GM18508 (cell line): ENCODE measurements around the gene NDST4.
A peak's percentile ranks its signal among the peaks of the same experiment; 100 is the strongest.
"Not testable (repeated sequence)": the region's sequence is repeated elsewhere in the genome, so short reads cannot be mapped to it uniquely, and the experiment has no call there.

Experiments used
- ATAC-seq: cut with Tn5 transposase; IDR thresholded peaks from one replicate; pipeline ENCODE4 v1.9.1; 2021; ENCODE audit warnings: moderate number of reproducible peaks; ENCODE audit not compliant: insufficient read depth, unreplicated experiment

Gene NDST4

DNA sequence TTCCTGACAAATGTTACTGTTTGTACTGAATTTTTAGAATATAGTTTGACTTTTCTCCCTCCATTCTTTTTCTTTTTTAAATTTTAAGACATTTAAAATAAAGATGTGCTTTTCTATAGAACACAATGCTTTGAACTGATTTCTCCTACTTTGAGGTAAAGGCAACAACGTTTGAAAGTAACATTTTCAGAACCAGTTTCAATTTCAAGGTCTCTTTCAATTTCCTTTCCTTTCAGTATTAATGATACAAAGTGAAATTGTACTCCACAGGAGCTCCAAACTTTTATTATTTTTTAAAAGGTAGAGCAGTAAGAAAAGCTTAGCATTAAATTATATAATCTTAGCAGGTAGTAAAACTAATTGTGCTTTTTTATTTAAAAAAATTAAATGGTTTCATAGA, 54.9 kb downstream of the NDST4 start:
- ATAC-seq: no peak

DNA sequence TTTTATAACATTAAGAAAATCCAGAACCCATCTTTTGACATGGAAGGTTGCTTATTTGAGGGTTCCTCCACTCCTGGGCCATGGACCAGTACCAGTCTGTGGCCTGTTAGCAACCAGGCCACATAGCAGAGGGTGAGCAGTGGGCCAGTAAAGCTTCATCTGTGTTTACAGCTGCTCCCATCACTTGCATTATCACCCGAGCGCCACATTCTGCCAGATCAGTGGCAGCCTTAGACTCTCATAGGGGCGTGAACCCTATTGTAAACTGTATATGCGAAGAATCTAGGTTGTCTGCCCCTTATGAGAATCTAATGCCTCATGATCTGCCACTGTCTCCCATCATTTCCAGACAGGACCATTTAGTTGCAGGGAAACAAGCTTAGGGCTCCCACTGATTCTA, 58.6 kb downstream of the NDST4 start:
- no peak for ATAC-seq

DNA sequence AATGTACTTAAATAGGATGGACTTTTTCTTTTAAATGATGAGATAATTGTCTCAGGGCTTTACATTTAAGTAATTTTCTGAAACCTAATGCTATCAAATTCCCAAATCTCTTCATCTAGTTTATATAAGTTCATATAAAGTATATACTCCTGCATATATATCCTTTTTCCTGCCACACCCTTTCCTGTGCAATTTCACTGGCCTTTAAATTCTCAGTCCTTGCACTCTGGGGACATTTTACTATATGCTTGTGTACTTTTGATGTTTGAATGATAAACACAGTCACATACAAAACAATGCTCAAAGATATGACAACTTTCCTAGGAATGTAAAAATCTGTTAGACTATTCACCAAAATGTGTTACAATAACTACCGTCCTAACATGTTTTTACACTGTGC, 60.1 kb downstream of the NDST4 start:
- no peak for ATAC-seq

DNA sequence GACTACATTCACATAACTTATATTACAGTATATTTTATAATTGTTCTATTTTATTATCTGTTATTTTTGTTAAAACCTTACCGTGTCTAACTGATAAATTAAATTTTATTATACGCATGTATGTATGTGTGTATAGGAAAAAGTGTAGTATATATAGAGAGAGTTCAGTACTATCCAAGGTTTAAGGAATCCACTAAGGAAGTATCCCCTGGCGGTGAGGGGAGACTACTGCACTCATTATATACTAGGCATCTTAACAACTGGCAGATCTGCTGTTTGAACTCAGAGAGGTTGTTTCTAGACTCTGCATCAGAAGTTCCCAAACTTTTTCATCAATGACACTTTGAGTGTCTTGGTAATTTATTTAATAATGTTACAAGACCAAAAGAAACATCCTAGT, 70.9 kb downstream of the NDST4 start:
- ATAC-seq: peak; percentile 54

DNA sequence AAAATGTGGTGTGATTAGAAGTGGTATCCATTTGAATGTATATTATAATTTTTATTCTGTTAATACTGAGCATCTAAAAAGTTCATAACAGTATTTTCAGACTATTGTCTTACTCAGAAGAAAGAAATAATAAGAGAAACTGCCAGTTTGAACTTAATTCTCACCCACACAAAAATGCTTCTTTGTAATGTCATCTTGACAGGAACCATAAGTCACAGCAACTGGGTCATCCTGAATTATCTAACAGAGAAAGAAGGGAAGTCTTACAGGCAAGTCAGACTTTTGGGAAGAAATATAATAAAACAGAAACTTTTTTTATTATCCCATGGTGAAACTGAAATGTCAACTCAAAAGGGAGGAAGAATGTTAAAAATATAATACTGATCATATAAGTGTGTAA, 83.1 kb downstream of the NDST4 start:
- ATAC-seq: no peak

DNA sequence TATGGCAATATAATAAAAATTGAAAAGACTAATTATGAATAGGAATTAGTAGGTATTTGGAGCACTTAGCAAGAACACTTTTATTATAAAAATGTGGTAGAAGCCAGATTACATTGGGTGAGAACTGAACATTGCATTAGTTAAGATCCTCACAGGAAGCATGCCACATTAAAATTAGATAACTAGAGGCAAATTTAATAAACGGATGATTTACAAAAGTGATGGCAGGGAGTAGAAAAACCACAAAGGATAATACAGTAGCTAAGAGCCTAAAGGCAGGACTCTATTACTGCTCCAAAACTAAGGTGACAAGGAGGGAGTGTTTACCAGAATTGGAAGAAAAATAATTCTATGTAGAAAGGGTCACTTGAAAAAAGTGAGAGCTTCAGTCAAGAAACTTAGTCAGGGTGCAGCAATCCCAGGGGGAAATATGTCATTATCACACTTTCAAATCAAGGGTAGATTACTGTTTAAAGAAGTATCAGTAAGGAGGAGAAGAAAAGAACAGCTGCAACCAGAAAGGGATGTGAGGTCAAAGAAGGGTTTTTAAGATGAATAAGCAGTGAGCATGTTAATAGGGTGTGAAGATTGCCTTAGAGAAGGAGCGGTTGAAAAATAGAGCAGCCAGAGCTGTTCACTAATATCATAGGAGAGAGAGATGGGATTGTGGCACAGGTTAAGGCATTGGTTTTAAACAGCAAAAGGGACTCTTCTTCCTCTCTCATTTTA, 84.6 kb downstream of the NDST4 start:
- ATAC-seq: no peak

DNA sequence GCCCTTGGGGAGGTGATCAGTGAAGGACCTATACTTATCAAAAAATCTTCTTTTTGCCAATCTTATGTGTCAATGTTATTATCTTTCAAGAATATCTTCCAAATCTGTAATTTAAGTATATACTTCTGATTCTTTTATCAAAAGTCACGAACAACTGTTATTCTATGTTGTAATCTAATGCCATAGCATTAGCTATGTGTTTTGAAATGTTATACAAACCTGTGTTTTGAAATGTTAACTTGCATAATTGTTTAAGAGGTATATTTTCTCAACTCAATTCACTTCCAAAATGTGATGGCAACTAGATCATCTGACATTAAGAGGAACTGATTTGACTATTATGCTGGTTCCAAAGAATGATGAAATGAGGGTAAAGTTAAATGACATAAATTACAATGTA, 113.5 kb downstream of the NDST4 start:
- ATAC-seq: no peak

DNA sequence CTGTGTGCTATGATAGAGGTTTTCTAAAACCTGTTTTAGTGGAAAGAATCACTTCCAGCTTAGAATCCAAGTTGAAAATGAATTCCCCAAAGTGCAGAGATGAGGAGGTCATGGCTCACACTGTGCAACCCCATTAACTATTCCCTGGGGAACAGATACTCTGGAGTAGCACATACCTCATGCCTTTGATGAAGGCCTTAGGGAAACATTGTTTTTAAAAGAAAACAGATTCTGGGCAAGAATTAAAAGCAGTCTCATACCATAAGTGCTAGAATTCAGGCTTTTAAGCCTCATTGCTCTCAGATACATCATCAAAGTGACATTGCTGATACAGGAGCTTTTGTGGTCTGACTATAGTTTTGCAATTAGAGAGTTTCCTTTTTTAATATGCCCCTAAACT, 115.1 kb downstream of the NDST4 start:
- ATAC-seq: no peak

DNA sequence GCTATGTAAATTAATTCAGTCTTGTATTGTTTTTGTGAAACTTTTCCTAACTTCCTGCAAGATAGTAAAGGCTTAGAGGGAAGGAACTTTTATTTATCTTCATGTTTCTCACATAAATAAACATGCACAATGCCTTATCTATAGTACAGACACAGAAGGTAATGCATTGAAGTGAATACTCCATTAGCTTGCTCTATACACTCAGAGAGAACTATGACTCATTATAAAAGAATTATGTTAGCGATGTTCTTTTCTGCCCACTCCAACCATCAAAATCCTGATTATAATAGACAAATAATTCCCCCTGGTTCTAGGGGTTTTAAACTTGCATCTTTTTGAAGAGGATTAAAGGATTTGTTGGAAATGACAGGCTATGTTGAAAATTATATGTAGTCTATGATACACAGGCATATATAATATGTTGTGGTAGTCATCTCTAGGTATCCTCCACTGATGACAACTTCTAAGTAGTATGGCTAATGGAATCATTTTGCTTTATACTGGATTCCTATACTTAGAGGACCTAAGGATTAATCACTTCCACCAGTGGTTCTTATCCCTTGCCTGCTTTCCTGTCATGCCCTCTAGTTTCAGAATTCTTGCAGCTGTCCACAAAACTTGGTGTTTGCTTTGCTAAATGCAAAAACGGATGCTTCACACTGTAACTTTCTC, 115.7 kb downstream of the NDST4 start:
- no peak for ATAC-seq

DNA sequence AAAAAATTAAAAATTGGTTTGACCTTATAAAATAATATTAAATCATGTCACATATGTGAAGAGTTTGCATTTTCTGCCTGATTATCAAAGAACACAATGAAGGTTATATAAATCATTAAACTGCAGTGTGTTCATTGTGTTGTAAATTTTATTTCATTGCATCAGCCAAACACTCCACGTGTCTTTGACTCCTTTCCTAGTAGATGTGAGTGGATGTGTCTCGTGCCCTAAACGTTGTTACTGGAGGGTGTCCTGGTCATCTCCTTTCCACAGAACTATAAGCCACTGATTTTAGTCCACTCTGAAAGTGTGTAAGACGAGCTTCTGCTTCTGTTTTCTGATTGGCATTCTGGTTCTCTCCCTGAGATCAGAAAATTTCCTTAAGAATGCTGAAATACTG, 127.3 kb downstream of the NDST4 start:
- ATAC-seq: no peak

DNA sequence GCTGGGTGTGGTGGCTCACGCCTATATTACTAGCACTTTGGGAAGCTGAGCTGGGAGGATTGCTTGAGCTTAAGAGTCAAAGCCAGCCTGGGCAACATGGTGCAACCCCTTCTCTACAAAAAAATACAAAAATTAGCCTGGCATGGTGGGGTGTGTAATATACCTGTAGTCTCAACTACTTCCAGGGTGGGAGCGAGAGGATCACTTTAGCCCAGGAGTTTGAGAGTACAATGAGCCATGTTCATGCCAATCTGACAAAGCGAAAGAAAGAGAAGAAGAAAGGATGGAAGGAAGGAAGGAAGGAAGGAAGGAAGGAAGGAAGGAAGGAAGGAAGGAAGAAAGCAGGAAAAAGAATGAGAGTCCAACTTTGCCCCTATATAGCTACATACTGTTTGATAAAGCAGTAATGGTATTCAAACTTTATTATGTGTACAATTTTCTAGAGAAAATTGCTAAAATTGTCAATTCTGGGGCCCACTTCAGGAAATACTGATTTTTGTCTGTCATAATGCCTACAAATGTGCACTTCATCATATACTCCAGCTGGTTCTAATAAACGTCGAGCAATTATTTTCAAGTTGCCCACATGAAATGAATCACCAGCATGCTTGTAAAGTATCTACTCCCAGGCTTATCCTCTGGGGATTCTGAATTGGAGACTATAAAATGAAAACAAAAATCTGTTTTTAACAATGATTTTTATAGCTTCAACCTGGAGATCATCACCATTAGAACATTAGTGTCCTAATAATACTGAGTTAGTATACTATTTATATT, 132.3 kb downstream of the NDST4 start:
- no peak for ATAC-seq

DNA sequence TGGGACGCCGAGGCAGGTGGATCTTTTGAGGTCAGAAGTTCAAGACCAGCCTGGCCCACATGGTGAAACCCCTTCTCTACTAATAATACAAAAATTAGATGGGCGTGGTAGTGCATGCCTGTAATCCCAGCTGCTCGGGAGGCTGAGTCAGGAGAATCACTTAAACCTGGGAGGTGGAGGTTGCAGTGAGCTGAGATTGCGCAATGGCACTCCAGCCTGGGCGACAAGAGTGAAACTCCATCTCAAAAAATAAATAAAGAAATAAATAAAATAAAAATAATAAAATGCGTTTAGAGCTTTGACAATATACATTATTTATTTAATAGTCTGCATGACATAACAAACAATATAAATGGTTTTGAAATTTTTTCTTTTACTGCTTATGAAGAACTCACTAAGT, 133.0 kb downstream of the NDST4 start:
- not testable (repeated sequence) for ATAC-seq

DNA sequence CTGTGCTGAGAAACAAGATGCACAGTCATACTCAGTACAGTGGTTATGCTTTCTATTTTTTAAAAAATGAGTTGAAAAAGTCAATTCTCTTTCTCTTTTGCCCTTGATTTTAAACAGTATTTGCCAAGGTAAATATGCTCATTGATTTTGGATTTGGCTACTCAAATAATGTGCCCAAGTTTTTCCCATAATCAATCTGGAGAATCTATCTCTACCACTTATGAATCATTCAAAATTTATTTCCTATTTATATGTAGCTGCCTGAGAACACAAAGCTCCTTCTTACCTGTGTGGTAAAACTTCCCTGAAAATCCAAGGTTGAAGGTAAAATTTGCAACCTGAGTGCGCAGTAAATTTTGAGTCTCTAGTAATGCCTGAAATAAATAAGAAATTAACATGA, 136.5 kb downstream of the NDST4 start:
- ATAC-seq: no peak

DNA sequence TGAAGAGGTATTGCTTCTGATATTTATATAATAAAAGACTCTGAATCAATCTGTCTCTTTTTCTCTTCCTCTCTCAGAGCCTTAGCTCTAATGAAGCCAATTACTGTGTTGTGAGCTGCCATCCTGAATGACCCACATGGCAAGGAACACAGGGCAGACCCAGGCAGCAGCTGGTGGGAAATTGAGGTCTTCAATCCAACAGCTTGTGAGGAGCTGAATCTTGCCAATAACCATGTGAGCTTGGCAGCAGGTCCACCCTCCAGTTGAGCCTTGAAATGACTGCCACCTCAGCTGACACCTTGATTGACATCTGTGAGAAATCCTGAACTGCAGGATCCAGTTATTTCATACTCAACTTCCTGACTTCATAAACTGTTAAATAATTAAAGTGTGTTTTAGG, 149.4 kb downstream of the NDST4 start:
- ATAC-seq: no peak

DNA sequence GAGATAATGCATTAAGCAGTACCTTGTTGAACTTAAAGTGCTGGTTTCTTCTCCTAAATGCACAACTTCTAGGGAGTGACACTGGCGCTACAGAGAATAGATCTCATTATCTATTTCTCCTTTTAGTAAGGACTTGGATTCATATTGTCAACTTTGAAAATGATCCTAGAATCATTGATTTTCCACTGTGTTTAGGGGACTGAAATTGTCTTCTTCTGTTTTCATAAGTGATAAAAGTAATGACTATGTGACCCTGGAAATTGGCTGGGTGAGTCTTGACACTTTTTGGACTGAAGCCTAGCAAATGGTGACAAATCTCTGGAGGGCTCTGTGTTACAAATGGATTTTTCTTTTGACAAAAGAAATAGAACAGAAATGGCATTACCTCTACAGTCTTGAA, 167.8 kb downstream of the NDST4 start:
- ATAC-seq: no peak

DNA sequence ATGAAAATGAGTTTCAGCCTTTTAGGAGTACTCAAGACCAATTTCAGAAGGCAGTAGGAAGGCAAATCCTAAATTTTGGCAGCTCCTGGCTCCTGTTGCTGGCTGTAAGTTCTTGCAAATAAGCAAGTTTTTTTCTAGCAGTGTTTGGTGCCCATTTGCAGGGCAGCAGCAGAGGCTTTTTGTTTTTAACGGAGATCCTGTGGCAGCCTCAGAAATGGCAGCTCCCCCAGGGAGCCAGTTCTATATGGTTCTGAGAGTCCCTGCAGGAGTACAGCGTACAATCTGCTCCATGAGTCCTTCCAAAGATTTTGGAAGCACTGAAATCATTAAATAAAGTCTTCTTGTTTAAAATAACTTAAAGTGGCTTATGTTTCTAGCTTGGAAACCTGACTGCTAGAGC, 171.9 kb downstream of the NDST4 start:
- no peak for ATAC-seq

DNA sequence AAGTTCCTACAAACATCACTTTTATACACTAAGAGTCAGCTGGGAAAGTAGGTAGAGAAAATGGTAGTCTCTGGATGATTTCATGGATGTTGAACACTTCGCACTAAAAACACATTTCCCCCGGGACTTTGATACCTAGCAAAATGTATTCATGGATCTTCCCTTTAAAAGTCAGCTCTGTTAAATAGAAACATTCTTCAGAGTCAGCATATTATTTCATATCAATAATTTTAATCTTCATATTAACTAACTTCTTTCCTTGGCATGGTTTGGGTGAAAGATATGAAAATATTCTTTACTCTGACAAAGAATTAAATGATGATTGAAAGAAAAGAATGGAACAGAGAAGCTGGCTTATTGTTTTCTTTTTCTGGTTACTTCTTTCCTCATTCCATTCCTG, 185.5 kb downstream of the NDST4 start:
- ATAC-seq: no peak

DNA sequence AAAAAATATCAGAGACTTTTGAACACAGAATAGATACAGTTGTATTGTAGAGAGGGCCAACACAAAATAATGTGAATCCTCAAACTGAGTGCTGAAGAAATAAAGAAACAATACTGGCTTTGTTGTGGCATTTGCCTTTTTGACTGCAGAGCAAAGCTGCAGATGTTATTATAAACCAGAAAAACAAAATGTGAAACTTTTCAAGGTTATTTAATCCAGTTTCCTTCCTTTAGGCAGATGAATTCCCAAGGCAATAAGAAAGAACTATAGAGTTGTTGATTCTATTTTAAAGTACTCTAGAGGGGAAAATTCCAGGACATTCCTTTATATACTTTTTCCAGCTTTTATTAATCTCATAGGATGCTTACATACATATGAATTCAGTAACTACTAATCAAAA, 186.8 kb downstream of the NDST4 start:
- ATAC-seq: no peak

DNA sequence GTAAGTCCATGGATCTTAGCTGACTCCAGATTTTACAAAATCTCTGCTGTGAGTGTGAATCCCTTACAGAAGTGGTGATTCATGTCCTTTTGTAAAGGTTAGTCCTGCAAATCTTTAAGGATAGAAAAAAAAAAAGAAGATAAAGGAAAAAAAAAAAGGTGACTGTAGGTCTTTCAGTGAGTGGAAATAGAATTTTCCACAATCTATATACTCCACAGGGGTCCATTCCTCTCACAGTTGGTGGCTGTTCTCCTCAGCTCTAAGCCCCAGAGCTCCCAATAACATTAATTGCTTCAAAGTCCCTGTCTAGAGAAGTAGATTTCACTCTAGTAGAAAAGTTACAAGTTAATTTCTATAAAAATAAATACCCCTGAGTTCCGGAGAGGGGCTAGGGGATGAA, 189.1 kb downstream of the NDST4 start:
- no peak for ATAC-seq

DNA sequence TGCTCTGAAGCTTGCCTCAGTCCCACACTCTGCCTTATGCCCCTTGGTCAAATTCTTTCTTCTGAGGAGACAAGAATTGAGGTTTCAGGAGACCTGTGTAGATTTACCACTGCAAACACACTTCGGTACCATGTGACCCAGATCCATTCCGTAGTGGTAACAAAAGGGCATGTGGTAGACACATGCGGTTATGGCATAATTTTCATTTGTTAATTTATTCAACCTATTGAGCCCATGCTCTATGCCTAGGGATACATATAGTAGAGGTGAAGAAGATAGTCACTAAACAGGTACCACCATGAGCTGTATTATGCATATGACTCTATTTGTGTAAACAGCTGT, 190.9 kb downstream of the NDST4 start:
- no peak for ATAC-seq

DNA sequence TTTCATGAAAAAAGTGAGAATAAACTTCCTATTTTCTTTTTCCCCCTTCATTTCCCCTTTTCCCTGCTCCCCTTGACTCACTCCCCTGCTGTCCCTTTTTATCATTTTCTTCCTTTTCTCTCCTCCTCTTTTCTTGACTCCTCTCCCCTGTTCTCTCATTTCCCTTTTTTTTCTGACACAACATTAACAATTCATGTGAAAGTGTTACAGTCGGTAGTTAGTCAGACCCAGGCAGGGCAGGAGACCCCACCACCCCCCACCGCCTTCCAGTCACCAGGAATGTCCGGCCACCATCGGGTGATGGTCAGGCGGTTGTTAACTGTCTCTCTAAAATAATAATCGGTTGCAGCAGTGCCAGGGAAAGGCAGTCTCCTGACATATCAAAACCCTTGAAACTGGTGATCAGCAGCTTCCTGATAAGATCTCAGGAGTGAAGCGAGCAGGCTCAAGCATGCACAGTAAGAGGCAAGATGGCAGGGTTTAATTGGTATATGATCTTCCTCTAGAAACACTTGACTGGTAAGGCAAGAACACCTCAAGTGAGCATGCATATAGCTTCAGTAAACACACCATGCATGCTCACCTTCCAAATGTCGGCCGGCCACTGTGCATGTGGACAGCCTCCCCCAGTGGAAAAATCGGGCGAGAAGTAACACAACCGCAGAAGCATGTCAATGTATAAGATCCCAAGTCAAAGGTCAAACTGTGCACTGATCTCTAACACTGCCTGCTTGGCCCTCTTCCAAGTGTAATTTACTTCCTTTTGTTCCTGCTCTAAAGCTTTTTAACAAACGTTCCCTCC, 191.4 kb downstream of the NDST4 start:
- no peak for ATAC-seq
